ELF-1 (cell line): ENCODE results near the gene GFI1B.

Experiments
- DNase-seq: peaks from one replicate; pipeline ENCODE4 v3.0.0-alpha.2; 2016; ENCODE audit warnings: low read depth, low spot score

The GFI1B gene

GRCh38 chr9:132978451-132979131, at the start of gene GFI1B:
Gene GFI1B, plus strand, starts transcription at chr9:132978694. Its CDS starts 7,985 bp downstream, at chr9:132986679.
- peak; percentile 56 for DNase-seq

- DNase-seq: no peak
These were observed 47.2 kb upstream of the GFI1B start for GRCh38 chr9:132931178-132931735.

GRCh38 chr9:132935026-132935425, 43.5 kb upstream of the GFI1B start:
- DNase-seq: no peak

GRCh38 chr9:132937463-132937901, 41.0 kb upstream of the GFI1B start:
- DNase-seq: no peak

- DNase-seq: no peak
These were observed 39.3 kb upstream of the GFI1B start for GRCh38 chr9:132939169-132939568.

GRCh38 chr9:132942541-132943182, 35.8 kb upstream of the GFI1B start:
- no peak for DNase-seq

GRCh38 chr9:132943651-132944293, 34.7 kb upstream of the GFI1B start:
- DNase-seq: peak; percentile 28

GRCh38 chr9:132944294-132945185, 34.0 kb upstream of the GFI1B start, which contains the start of gene TSC1:
Gene TSC1, minus strand, starts transcription at chr9:132944616. Its CDS starts 15,744 bp downstream, at chr9:132928872.
- DNase-seq: peak; percentile 96

GRCh38 chr9:132945186-132946130, 33.0 kb upstream of the GFI1B start:
- no peak for DNase-seq

- no peak for DNase-seq
These were observed 32.3 kb upstream of the GFI1B start for GRCh38 chr9:132946211-132946610.

- peak; percentile 55 for DNase-seq
These were observed 31.7 kb upstream of the GFI1B start for GRCh38 chr9:132946631-132947295.

- DNase-seq: no peak
These were observed 30.7 kb upstream of the GFI1B start for GRCh38 chr9:132947756-132948155.

GRCh38 chr9:132948482-132949050, 29.9 kb upstream of the GFI1B start:
- no peak for DNase-seq

GRCh38 chr9:132949709-132950108, 28.8 kb upstream of the GFI1B start:
- DNase-seq: no peak

GRCh38 chr9:132955123-132955522, 23.4 kb upstream of the GFI1B start:
- no peak for DNase-seq

GRCh38 chr9:132955768-132956167, 22.7 kb upstream of the GFI1B start:
- no peak for DNase-seq

- no peak for DNase-seq
These were observed 20.7 kb upstream of the GFI1B start for GRCh38 chr9:132957805-132958204.

GRCh38 chr9:132961002-132961401, 17.5 kb upstream of the GFI1B start:
- no peak for DNase-seq

GRCh38 chr9:132965478-132965877, 13.0 kb upstream of the GFI1B start:
- no peak for DNase-seq
